GM12878 (cell line): ENCODE data around the gene AK8. TPM values are rescaled to one million over a fixed set of nuclear protein-coding genes. Genes with fewer than 3 reads are reported as not detected.

ENCODE experiments used
- ATAC-seq: fragments of 200-7000 bp; cut with Tn5 transposase; 3 replicates; pipeline ENCODE4 v1.9.1; 2020; ENCODE audit warnings: mild to moderate bottlenecking, moderate library complexity
- BruUV-seq: library from RNA; stranded (reverse); fragments of 400-500 nt; replicated peaks from 2 replicates; lab custom pipeline; 2021; lab: Mats Ljungman, UMichigan
- CTCF ChIA-PET: fragments of 300-600 bp; sonication (Branson Sonifier 250); formaldehyde crosslinking; extraction: SDS; loops from one replicate; lab custom pipeline; 2021; ENCODE audit warnings: inconsistent platforms; lab: Yijun Ruan, JAX
- POLR2A ChIA-PET: fragments of 350-600 bp; formaldehyde crosslinking; extraction: SDS; loops from one replicate; lab custom pipeline; 2021; ENCODE audit warnings: inconsistent platforms; lab: Charles Lee
- RAD21 ChIA-PET: fragments of 300-600 bp; sonication (Branson Sonifier 250); formaldehyde crosslinking; loops from one replicate; lab custom pipeline; 2023; ENCODE audit warnings: antibody characterized with exemption; ENCODE audit not compliant: unreplicated experiment; lab: Charles Lee
- SMC1A ChIA-PET: fragments of 300-600 bp; sonication (Branson Sonifier 250); formaldehyde crosslinking; loops from one replicate; lab custom pipeline; 2023; ENCODE audit not compliant: unreplicated experiment, uncharacterized antibody; lab: Charles Lee
- DNase-seq: peaks from one replicate; pipeline ENCODE4 v3.0.0-alpha.2; 2011; ENCODE audit warnings: low read depth, low spot score
- FAIRE-seq: peaks from 3 replicates; lab custom pipeline; 2011; peaks lifted over from hg19 to GRCh38; lab: Jason Lieb, UNC
- H2AFZ ChIP-seq: 2 replicates; pipeline ENCODE4 v1.6.0; 2011; ENCODE audit warnings: low read depth, low read length, control low read depth; ENCODE audit not compliant: control insufficient read depth
- H3K27ac ChIP-seq: 2 replicates; pipeline ENCODE4 v1.5.1; 2011; ENCODE audit warnings: control low read depth; ENCODE audit not compliant: control insufficient read depth, insufficient read depth
- H3K27me3 ChIP-seq, 2 experiments: replicated peaks in 1 of 2; 2 replicates each; pipeline versions ENCODE4 v1.6.0 to v1.6.1; 2011; ENCODE audit warnings: low read length in 1 of 2; ENCODE audit not compliant: control insufficient read depth in 2 of 2, insufficient read depth in 2 of 2
- H3K36me3 ChIP-seq, 2 experiments: 2 replicates each; pipeline ENCODE4 v1.5.1; 2011; ENCODE audit warnings: low read length in 1 of 2; ENCODE audit not compliant: control insufficient read depth in 2 of 2, insufficient read depth in 2 of 2
- H3K4me1 ChIP-seq: 2 replicates; pipeline ENCODE4 v1.6.1; 2011; ENCODE audit warnings: mild to moderate bottlenecking, low read length, moderate library complexity, mixed read lengths; ENCODE audit not compliant: control insufficient read depth, insufficient read depth
- H3K4me2 ChIP-seq: 2 replicates; pipeline ENCODE4 v1.6.0; 2011; ENCODE audit warnings: control low read depth; ENCODE audit not compliant: control insufficient read depth, insufficient read depth
- H3K4me3 ChIP-seq: fragments of 200-600 bp; sonication (generic); 2 replicates; pipeline ENCODE4 v1.5.1; 2016
- H3K79me2 ChIP-seq: 2 replicates; pipeline ENCODE4 v1.6.0; 2011; ENCODE audit warnings: low read length; ENCODE audit not compliant: control insufficient read depth, insufficient read depth
- H3K9ac ChIP-seq: 2 replicates; pipeline ENCODE4 v1.8.0; 2011; ENCODE audit warnings: low read length, control low read depth, mixed read lengths; ENCODE audit not compliant: control insufficient read depth, insufficient read depth
- H3K9me3 ChIP-seq: replicated peaks from 3 replicates; pipeline ENCODE4 v1.5.1; 2011; ENCODE audit warnings: mild to moderate bottlenecking, low read length; ENCODE audit not compliant: control insufficient read depth, insufficient read depth
- H4K20me1 ChIP-seq: 2 replicates; pipeline ENCODE4 v1.6.0; 2011; ENCODE audit not compliant: control insufficient read depth, insufficient read depth
- BCL3 ChIP-seq: IDR thresholded peaks from 2 replicates; pipeline ENCODE4 v1.6.1; 2011; ENCODE audit warnings: borderline replicate concordance, low read depth, mild to moderate bottlenecking, moderate library complexity, low read length; ENCODE audit not compliant: insufficient read depth, poor library complexity, severe bottlenecking
- SIN3A ChIP-seq: IDR thresholded peaks from 2 replicates; pipeline ENCODE4 v1.6.1; 2012; ENCODE audit warnings: low read depth, low read length, improper control_type of control experiment
- SKIL ChIP-seq: fragments of 450-650 bp; IDR thresholded peaks from 2 replicates; pipeline ENCODE4 v1.6.1; 2017; ENCODE audit warnings: mild to moderate bottlenecking, low read depth, inconsistent platforms; ENCODE audit not compliant: poor library complexity, severe bottlenecking
- SPI1 ChIP-seq: IDR thresholded peaks from 2 replicates; pipeline ENCODE4 v1.6.1; 2011; ENCODE audit warnings: low read depth, mild to moderate bottlenecking, low read length, moderate library complexity, borderline replicate concordance; ENCODE audit not compliant: insufficient read depth
- TCF3 ChIP-seq: IDR thresholded peaks from 2 replicates; pipeline ENCODE4 v1.6.1; 2012; ENCODE audit warnings: low read depth, mild to moderate bottlenecking, low read length, borderline replicate concordance; ENCODE audit not compliant: insufficient read depth
- WRNIP1 ChIP-seq: IDR thresholded peaks from 2 replicates; pipeline ENCODE4 v1.6.1; 2011; ENCODE audit warnings: low read depth, low read length, improper control_type of control experiment, borderline replicate concordance
- ZNF24 ChIP-seq: fragments of 450-650 bp; IDR thresholded peaks from 2 replicates; pipeline ENCODE4 v1.6.1; 2017; ENCODE audit warnings: antibody characterized with exemption, mild to moderate bottlenecking
- ZNF274 ChIP-seq: IDR thresholded peaks from one replicate; pipeline ENCODE4 v1.8.0; 2011; ENCODE audit not compliant: insufficient read length, insufficient read depth
- ZSCAN29 ChIP-seq: fragments of 450-650 bp; IDR thresholded peaks from 2 replicates; pipeline ENCODE4 v1.6.1; 2017; ENCODE audit warnings: mild to moderate bottlenecking, moderate library complexity
- WGBS: methylation state at CpG from one replicate; pipeline ENCODE4 v1.1.6; 2016; ENCODE audit warnings: low lambda C conversion rate; ENCODE audit not compliant: insufficient replicate concordance, insufficient coverage; ENCODE audit errors: missing lambda C conversion rate; 5-methylcytosine and 5-hydroxymethylcytosine counted together
- in situ Hi-C: fragments of 300-500 bp; cut with MboI; formaldehyde crosslinking; loops from 9 replicates; pipeline ENCODE4 v1.14.3; 2018; ENCODE audit warnings: mixed read lengths
- intact Hi-C: fragments of 100-400 bp; cut with micrococcal nuclease; formaldehyde crosslinking; loops from one replicate; pipeline ENCODE4 v1.14.2; 2022; ENCODE audit not compliant: unreplicated experiment
- polyA plus RNA-seq, 11 experiments: library from polyadenylated mRNA; depleted of rRNA in 4 of 11; unstranded in 6 of 11; stranded (reverse) in 5 of 11; fragments of >200 nt; fragmentation: Nextera tagmentation in 4 of 11; fragmentation: Illumina TruSeq in 1 of 11; extraction: Ambion mirVana in 4 of 11; extraction: Trizol in 1 of 11; gene quantifications; 1 replicate in 1 of 11; 2 replicates in 10 of 11; pipeline versions ENCODE4 v1.2.1 to v1.2.3, GENCODE V29; 2011 to 2016; ENCODE audit warnings: inconsistent platforms in 2 of 11, missing spikeins in 2 of 11, low read depth in 1 of 11
- total RNA-seq, 4 experiments: library from RNA; depleted of rRNA in 3 of 4; stranded (reverse); fragments of >200 nt in 3 of 4; fragmentation: Illumina TruSeq in 1 of 4; extraction: Trizol in 1 of 4; gene quantifications; 2 replicates each; pipeline versions ENCODE4 v1.2.1 to v1.2.3, GENCODE V29; 2013 to 2021

The AK8 gene
- total and polyA plus RNA-seq, 10 of the 15 experiments (the other 5 are each of a cell fraction or from before 2014, with no cell fraction given) = 0.03 to 0.12 (median 0.06) TPM; not detected in 5

GRCh38 chr9:132898051-132898450 is 20.0 kb upstream of the AK8 start:
- H3K27ac ChIP-seq = no peak overlapping the region
- BruUV-seq = no TSS peak
- intact Hi-C loops (no loop called here), in situ Hi-C loops (no loop called here)
- no peak overlapping the region for H3K4me2 ChIP-seq
- H3K4me1 ChIP-seq = no peaks in the 10 kb centered on the region
- no peak overlapping the region for H3K4me3 ChIP-seq
- ATAC-seq (no peak), FAIRE-seq (no peak), DNase-seq (no peak)
- no peak overlapping the region for H2AFZ ChIP-seq
- no peaks in the 10 kb centered on the region for H3K27me3 ChIP-seq
- H3K9me3 ChIP-seq = no peaks in the 10 kb centered on the region
- TF ChIP-seq SPI1 = no peak
- ChIA-PET CTCF (interaction anchor here (0.6 to 0.7 kb wide), 2 partner anchors 10 to 49 kb away, joined by 4 read pairs; no protein-coding TSS in a partner anchor), POLR2A (interaction anchor here (0.7 kb wide), 1 partner anchor 580 kb away, joined by 4 read pairs; no protein-coding TSS in a partner anchor), RAD21 (interaction anchor here (0.6 kb wide), 1 partner anchor 103 kb away, joined by 3 read pairs; no protein-coding TSS in a partner anchor), SMC1A (no interaction called here)
- no peaks in the 10 kb centered on the region for H4K20me1 ChIP-seq
- H3K36me3 ChIP-seq = peaks cover 2 to 23% of the 10 kb centered on the region in 2 experiments
- H3K79me2 ChIP-seq = no peaks in the 10 kb centered on the region
- no peak overlapping the region for H3K9ac ChIP-seq
- WGBS = 96% methylated on average over 7 of the region's 7 CpGs

GRCh38 chr9:132896906-132897305 is 18.8 kb upstream of the AK8 start:
- WGBS = 91% methylated on average over 6 of the region's 6 CpGs
- Histone ChIP-seq H3K27me3 (no peaks in the 10 kb centered on the region), H3K4me2 (no peak overlapping the region), H3K36me3 (peaks cover 2 to 18% of the 10 kb centered on the region in 2 experiments), H3K4me1 (no peaks in the 10 kb centered on the region), H3K4me3 (no peak overlapping the region), H3K9ac (no peak overlapping the region), H3K79me2 (no peaks in the 10 kb centered on the region), H4K20me1 (no peaks in the 10 kb centered on the region), H2AFZ (no peak overlapping the region), H3K9me3 (no peaks in the 10 kb centered on the region), H3K27ac (no peak overlapping the region)
- ATAC-seq (no peak), FAIRE-seq (no peak), DNase-seq (no peak)
- ChIA-PET POLR2A (interaction anchor here (0.6 kb wide), 1 partner anchor 9 kb away, joined by 6 read pairs; no protein-coding TSS in a partner anchor), SMC1A (interaction anchor here (0.8 kb wide), 1 partner anchor 11 kb away, joined by 3 read pairs; no protein-coding TSS in a partner anchor), CTCF (interaction anchor here (0.6 to 2.2 kb wide), 2 partner anchors 8 to 485 kb away, joined by 3 to 9 read pairs; no protein-coding TSS in a partner anchor), RAD21 (interaction anchor here (0.6 to 1.1 kb wide), 2 partner anchors 17 to 227 kb away, joined by 3 to 4 read pairs; partner anchors contain the start of gene DDX31)
- intact Hi-C loops = no loop called here
- no TSS peak for BruUV-seq
- in situ Hi-C loops = no loop called here
- TF ChIP-seq WRNIP1 (no peak), BCL3 (no peak), SKIL (no peak), ZSCAN29 (no peak), SIN3A (no peak), TCF3 (no peak), ZNF274 (no peak), ZNF24 (no peak)
